ENCODE data around the gene MBD3. TPM values are rescaled to one million over a fixed set of nuclear protein-coding genes. Genes with fewer than 3 reads are reported as not detected.

MBD3 gene
- polyA plus RNA-seq, 1 donor (not counting 4 experiments of a cell fraction or from before 2014, with no cell fraction given) = 16.6 TPM

DNA sequence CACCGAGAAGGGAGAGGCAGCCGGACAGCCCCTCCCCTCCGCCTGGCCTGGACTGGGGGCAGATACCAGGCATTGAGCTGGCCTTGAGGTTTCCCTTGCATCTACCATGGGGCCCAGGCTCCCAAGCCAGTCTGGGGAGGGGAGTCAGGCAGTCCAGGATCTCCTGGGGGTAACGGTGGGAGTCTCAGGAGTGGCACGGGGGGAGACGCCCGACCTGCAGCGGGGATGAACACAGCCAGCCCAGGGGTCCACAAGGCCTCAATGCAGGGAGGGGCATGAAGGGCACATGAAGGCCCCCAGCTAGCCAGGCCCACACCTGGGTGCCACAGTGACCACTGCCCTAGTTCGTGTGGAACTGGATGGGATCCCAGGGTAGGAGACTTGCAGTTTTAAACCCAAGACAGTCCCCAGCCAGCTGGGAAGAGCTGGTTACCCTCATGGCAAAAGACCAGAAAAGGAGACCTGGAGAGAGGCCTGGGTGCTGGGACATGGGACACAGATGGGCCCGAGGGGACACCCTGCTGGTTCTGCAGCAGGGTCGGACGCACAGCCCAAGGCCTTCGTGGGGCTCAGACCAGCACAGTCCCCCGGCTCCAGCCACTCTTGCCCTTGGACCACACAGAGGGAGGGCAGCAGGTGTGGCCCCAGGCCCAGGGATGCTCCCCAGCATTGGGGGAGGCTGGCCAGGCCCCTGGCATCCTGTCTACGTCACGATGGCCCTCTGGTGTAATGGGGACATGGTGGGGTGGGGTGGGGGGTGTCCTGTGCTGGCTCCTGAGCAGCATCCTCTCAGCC is 17.2 kb upstream of the MBD3 start:
- Histone ChIP-seq H3K79me2 (ENCODE audit: control insufficient read depth, insufficient read depth, low read length) (peaks cover 4% of the 10 kb centered on the region), H3K9ac (ENCODE audit: control insufficient read depth, extremely low read depth, insufficient read depth, low read length) (no peak overlapping the region), H3K4me3 (ENCODE audit: control insufficient read depth in 2 of 3, extremely low read depth in 1 of 3, insufficient read depth in 2 of 3, low read depth in 1 of 3, low read length in 3 of 3) (no peak overlapping the region), H2AFZ (ENCODE audit: control insufficient read depth, low read length) (no peak overlapping the region), H3K4me1 (ENCODE audit: control insufficient read depth, extremely low read depth, insufficient read depth, low read length) (peaks cover 6% of the 10 kb centered on the region), H3K9me1 (ENCODE audit: control insufficient read depth, extremely low read depth, insufficient read depth, low read length) (no peaks in the 10 kb centered on the region), H4K20me1 (ENCODE audit: control insufficient read depth, extremely low read depth, insufficient read depth, low read length) (no peaks in the 10 kb centered on the region), H3K4me2 (ENCODE audit: control insufficient read depth, extremely low read depth, insufficient read depth, low read depth, low read length) (no peak overlapping the region), H3K9me3 (ENCODE audit: control insufficient read depth, low read depth, low read length) (no peaks in the 10 kb centered on the region), H3K27me3 (ENCODE audit: control insufficient read depth, extremely low read depth, insufficient read depth, low read length) (no peaks in the 10 kb centered on the region), H3K36me3 (ENCODE audit: control insufficient read depth in 2 of 2, extremely low read depth in 1 of 2, insufficient read depth in 2 of 2, low read length in 2 of 2) (peaks cover 6 to 24% of the 10 kb centered on the region in 2 experiments), H3K27ac (ENCODE audit: control insufficient read depth, insufficient read depth, low read length) (no peak overlapping the region)
- DNase-seq (ENCODE audit: low read depth, low spot score) = no peak
- dilution Hi-C loops (cut with MboI; ENCODE audit: extremely low pct_ligation_motif_present, low sequenced_read_pairs) = no loop called here
- FAIRE-seq = no peak
- TF ChIP-seq, protein P1, sequence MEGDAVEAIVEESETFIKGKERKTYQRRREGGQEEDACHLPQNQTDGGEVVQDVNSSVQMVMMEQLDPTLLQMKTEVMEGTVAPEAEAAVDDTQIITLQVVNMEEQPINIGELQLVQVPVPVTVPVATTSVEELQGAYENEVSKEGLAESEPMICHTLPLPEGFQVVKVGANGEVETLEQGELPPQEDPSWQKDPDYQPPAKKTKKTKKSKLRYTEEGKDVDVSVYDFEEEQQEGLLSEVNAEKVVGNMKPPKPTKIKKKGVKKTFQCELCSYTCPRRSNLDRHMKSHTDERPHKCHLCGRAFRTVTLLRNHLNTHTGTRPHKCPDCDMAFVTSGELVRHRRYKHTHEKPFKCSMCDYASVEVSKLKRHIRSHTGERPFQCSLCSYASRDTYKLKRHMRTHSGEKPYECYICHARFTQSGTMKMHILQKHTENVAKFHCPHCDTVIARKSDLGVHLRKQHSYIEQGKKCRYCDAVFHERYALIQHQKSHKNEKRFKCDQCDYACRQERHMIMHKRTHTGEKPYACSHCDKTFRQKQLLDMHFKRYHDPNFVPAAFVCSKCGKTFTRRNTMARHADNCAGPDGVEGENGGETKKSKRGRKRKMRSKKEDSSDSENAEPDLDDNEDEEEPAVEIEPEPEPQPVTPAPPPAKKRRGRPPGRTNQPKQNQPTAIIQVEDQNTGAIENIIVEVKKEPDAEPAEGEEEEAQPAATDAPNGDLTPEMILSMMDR (optimal IDR thresholded peaks at IDR 0.05 in 1 of 3, IDR thresholded peaks at IDR 0.05 in 1 of 3, conservative IDR thresholded peaks at IDR 0.05 in 1 of 3; ENCODE audit: extremely low read depth in 1 of 3, insufficient read depth in 2 of 3, low read length in 3 of 3) = no peak
- no peak for TF ChIP-seq EZH2 (IDR thresholded peaks at IDR 0.05; ENCODE audit: low read length)

DNA sequence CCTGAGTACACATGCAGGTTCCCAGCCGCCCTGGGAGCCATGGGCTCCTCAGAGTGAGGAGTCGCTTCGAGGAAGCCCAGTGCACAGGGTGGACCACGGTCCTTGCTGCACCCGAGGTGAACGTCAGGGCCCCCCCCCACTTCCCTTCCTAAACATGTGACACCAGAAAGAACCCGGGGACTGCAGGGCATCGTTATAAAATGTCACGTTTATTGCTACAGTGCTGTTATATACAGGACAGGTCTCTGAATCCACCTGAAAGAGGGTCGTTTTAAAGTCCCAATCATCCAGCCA is 16.4 kb upstream of the MBD3 start:
- Histone ChIP-seq H3K4me1 (ENCODE audit: control insufficient read depth, extremely low read depth, insufficient read depth, low read length) (peaks cover 8% of the 10 kb centered on the region), H2AFZ (ENCODE audit: control insufficient read depth, low read length) (no peak overlapping the region), H3K9me3 (ENCODE audit: control insufficient read depth, low read depth, low read length) (no peaks in the 10 kb centered on the region), H3K4me3 (ENCODE audit: control insufficient read depth in 2 of 3, extremely low read depth in 1 of 3, insufficient read depth in 2 of 3, low read depth in 1 of 3, low read length in 3 of 3) (no peak overlapping the region), H3K4me2 (ENCODE audit: control insufficient read depth, extremely low read depth, insufficient read depth, low read depth, low read length) (no peak overlapping the region), H3K79me2 (ENCODE audit: control insufficient read depth, insufficient read depth, low read length) (peaks cover 12% of the 10 kb centered on the region), H3K36me3 (ENCODE audit: control insufficient read depth in 2 of 2, extremely low read depth in 1 of 2, insufficient read depth in 2 of 2, low read length in 2 of 2) (peaks cover 5 to 20% of the 10 kb centered on the region in 2 experiments), H4K20me1 (ENCODE audit: control insufficient read depth, extremely low read depth, insufficient read depth, low read length) (no peaks in the 10 kb centered on the region), H3K9ac (ENCODE audit: control insufficient read depth, extremely low read depth, insufficient read depth, low read length) (no peak overlapping the region), H3K27me3 (ENCODE audit: control insufficient read depth, extremely low read depth, insufficient read depth, low read length) (no peaks in the 10 kb centered on the region), H3K27ac (ENCODE audit: control insufficient read depth, insufficient read depth, low read length) (no peak overlapping the region), H3K9me1 (ENCODE audit: control insufficient read depth, extremely low read depth, insufficient read depth, low read length) (no peaks in the 10 kb centered on the region)
- dilution Hi-C loops (cut with MboI; ENCODE audit: extremely low pct_ligation_motif_present, low sequenced_read_pairs) = no loop called here
- FAIRE-seq = no peak
- TF ChIP-seq, protein P1 (optimal IDR thresholded peaks at IDR 0.05 in 1 of 3, IDR thresholded peaks at IDR 0.05 in 1 of 3, conservative IDR thresholded peaks at IDR 0.05 in 1 of 3; ENCODE audit: extremely low read depth in 1 of 3, insufficient read depth in 2 of 3, low read length in 3 of 3) = no peak
- no peak for TF ChIP-seq EZH2 (IDR thresholded peaks at IDR 0.05; ENCODE audit: low read length)
- no peak for DNase-seq (ENCODE audit: low read depth, low spot score)
